GM21786 (cell line): ENCODE data around the gene SIGLEC6.
"Not testable (repeated sequence)": the region's sequence is repeated elsewhere in the genome, so short reads cannot be mapped to it uniquely, and the experiment has no call there.

Experiments used
- ATAC-seq: cut with Tn5 transposase; IDR thresholded peaks from one replicate; pipeline ENCODE4 v1.9.1; 2021; ENCODE audit not compliant: unreplicated experiment

SIGLEC6 gene

DNA sequence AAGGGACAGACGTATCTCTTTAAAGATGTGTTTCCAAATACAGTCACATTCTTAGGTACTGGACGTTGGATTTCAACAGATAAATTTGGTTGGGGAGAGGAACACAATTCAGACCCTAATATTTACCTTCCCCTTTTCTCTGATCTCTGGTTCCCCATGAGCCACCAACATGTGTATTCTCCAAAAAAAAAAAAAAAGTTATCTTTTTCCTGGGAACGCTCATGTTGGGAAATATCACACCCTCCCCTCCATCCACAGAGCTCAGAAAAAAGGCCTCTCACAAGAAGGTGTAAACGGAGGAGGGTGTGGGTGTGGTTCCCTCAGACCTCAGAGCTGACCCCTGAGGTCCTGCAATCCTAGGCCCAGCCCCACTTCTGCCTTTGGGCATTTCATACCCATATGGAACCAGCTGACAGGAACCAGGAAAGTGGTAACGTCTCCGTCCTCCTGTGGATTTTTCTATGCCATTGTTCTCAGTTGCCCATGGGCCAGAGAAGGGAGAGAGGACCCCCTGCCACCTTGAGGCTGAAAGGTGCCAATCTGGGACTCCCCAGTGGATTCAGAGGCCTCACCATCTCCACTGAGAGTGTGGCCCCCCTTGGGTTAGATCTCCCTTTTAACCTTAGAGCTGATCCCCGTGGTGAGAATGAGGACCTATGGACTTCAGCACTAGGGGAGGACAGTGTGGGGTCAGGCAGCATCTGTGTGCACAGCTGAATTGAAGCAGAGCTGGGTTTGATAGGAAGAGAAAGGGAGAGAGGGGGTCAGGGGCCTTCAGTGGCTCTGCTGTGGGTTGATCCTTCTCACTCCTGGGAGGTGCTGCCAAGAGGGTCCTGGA, 21.4 kb downstream of the SIGLEC6 start:
- ATAC-seq: no peak

GRCh38 chr19:51508059-51508733, 23.3 kb downstream of the SIGLEC6 start:
- ATAC-seq: no peak

DNA sequence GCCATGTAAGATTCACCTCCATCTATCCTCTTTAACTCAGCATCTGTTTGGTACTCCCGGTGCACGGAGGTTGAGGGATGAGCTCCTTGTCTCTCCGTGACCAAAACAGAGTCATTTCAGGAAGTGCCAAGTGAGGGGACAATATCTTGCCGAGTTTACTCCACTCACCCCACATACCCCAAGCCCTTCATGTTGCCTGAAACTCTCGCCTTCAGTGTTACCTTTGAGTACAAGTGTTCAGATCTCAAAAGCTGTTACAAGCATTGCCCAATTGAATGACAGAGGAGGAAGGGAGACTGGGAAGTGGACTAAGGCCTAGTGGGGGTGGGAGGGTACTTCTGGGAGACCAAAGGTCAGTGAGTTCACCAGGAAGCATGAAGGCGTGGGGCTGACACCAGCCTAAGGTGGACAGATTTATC, 23.8 kb downstream of the SIGLEC6 start:
- ATAC-seq: no peak

GRCh38 chr19:51507192-51507591, 24.3 kb downstream of the SIGLEC6 start:
- no peak for ATAC-seq

DNA sequence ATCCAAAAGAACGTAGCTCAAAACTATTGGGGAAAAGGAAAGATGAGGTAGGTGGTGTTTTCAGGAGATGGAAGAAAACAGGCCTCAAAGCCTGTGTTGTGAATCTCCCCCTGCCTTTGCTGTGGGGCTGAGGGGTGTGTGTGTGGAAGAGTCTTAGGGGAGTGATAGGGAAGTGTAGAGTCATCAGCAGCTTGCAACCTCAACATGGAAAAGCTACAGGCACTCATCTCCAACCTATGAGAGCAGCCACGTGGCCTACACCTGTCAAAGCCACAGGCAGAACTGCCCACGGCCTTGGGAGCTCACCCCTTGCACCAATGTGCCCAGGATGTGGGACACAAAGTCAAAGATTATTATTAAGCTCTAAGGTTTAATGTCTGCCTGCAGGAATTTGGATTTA, 25.6 kb downstream of the SIGLEC6 start:
- no peak for ATAC-seq

GRCh38 chr19:51503896-51504295, 27.6 kb downstream of the SIGLEC6 start:
- no peak for ATAC-seq

DNA sequence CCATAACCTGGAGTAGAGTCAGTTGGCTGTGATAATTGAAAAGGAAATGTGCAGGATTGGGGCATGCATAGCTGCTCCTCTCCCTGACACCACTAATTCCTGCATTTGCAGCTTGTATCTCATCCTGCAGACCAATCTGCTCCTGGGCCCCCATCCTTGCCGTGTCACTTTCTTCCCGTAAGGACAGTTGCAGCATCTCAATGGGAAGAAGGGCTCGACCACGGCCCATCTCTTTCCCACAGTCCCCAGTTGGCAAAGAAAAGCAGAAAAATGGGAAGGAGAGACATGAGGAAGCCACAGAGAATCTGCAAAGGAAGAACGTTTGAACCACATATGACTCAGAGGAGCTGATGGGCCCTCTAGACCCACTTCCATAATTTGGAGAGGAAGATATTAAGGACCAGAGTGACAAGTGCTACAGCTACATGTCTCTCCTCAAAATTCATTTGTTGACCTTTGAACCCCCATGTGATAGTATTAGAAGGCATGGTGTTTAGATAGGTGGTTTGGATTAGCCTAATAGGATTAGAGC, 28.1 kb downstream of the SIGLEC6 start:
- no peak for ATAC-seq

DNA sequence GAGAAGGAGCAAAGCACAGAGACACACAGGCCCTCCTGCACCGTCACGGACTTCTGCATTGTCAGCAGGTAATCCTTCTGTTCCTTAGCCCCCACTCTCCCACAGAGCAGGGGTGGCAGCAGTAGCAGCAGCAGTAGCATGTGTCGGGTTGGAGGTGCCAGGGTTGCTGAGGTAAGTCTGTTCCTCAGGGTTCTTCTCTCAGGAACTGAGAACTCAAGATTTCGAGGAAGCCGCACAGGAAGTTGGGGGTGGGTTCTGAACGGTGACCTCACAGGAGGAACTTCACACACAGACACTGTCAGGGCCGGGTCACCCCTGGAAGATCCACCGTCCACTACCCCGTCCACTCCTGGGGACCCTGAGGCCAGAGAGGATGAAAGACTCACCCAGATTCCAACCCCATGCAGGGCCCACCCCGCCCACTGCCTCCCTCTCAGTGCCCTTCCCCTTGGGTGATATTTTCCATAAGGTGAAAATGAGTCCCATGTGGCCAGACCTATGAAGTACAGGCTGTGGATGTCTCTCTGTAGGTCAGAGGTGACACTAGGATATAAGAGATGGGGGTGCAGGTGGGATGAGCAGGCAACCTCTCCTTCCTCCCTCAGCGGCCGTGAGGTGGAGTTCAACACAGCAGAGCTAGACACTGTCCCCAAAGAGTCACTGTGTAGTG, 29.7 kb downstream of the SIGLEC6 start, which contains the start of gene SIGLEC12:
TSS of gene SIGLEC12 (minus strand) at position 207 of the 670 bp plus-strand sequence. CDS start at position 140, 67 bp downstream.
- no peak for ATAC-seq

GRCh38 chr19:51500931-51501330, 30.5 kb downstream of the SIGLEC6 start:
- not testable (repeated sequence) for ATAC-seq

DNA sequence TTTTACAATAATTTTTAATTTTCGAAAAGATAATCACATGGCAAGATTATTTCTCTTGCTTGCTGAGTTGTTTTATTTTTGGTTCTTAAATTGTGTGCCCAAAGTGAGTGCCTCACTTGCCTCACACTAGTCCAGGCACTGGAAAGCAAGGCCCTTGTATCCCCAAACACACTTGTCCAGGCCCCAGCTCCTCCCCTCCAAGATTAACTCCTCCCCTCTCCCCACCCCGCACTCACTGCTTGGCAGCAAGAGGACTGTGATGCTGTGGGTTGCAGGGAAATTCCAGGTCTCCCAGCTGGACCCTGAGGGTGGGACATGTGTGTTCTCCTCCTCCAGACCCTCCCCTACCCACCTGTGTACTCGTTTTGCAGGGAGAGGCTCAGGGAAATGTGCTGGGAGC, 33.8 kb downstream of the SIGLEC6 start:
- no peak for ATAC-seq

- ATAC-seq: no peak
Observed at GRCh38 chr19:51493776-51494175, 37.7 kb downstream of the SIGLEC6 start.

GRCh38 chr19:51491586-51491985, 39.9 kb downstream of the SIGLEC6 start:
- no peak for ATAC-seq

DNA sequence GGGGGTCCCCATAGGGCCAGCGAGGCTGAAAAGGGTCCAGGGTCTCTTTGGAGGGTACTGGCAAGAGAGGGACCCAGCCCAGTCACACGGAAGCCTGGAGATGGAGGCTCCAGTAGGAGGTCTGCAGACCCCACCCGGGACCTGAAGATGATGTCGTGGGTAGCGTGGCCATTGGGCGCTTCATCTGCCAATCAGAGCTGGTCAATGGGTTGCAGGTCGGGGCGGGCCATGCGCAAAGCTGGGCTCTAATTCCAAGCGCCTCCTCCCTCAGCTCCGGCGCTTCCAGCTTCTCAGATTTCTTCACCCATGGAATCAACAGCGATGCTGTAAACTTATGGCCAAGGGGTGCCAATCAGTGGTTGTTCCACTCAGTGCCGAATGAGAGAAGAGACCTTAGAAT, 40.8 kb downstream of the SIGLEC6 start:
- ATAC-seq: no peak

DNA sequence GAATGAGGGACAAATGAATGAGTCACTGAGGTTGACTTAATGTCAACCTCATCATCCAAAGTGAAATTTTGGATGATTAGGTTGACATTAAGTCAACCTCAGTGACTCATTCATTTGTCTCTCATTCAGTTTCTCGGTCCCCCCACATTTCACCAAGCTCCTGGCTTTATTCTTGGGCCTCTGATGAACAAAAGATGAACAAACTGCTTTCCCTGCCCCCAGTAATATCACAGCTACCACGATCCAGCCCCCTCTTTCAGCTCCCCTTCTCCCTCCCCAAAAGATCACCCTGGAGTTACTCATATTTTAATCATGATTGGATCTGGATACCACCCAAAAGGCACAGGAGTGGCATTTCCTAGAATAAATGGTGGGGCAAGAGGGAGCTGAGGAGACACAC, 42.4 kb downstream of the SIGLEC6 start:
- no peak for ATAC-seq

- no peak for ATAC-seq
Observed at GRCh38 chr19:51488491-51488890, 43.0 kb downstream of the SIGLEC6 start.

DNA sequence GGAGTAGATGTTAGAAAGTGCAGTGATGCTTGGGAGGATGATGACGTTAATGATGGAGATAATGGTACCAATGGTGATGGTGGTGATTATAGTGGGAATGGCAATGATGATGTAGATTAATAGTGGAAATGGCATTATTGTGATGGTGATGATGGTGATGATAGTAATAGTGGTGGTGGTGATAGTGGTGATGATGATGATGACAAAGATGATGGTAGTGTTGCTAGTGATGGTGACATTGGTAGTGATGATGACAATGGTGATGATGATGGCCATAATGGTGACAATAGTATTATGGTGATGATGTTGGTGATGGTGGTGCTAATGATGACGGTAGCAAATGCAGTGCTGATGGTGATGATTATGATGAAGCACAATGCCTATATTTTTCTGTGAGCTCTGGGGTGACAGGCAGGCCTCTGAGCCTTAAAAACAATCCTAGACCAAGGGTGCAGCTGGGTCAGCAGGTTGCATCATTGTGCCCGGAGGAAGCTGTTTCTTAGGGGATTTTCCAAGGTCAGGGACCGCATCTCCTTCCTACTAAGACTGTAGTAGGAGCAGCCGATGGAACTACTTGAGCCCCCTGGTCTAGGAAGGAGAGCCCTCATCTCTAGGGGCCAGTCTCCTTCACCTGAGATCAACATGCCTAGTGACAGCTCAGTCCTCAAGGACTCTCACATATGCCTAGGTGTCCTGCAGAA, 45.4 kb downstream of the SIGLEC6 start:
- no peak for ATAC-seq

DNA sequence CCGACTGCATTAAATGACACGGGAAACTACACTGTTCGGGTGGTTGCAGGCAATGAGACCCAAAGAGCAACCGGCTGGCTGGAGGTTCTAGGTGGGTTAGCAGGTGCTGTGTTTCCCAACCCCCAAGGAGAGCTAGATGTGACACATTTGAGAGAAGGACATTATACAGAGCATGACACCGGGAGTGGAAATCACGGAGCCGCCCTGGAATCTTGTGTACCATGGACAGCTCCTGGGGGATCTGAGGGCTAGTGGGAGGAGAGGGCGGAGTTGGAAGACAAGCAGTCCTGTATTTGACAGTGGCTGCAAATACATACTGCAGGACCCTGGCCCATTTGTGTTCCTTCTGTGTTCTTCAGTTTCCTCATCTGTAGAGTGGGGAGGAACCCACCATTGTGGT, 50.9 kb downstream of the SIGLEC6 start:
- no peak for ATAC-seq

DNA sequence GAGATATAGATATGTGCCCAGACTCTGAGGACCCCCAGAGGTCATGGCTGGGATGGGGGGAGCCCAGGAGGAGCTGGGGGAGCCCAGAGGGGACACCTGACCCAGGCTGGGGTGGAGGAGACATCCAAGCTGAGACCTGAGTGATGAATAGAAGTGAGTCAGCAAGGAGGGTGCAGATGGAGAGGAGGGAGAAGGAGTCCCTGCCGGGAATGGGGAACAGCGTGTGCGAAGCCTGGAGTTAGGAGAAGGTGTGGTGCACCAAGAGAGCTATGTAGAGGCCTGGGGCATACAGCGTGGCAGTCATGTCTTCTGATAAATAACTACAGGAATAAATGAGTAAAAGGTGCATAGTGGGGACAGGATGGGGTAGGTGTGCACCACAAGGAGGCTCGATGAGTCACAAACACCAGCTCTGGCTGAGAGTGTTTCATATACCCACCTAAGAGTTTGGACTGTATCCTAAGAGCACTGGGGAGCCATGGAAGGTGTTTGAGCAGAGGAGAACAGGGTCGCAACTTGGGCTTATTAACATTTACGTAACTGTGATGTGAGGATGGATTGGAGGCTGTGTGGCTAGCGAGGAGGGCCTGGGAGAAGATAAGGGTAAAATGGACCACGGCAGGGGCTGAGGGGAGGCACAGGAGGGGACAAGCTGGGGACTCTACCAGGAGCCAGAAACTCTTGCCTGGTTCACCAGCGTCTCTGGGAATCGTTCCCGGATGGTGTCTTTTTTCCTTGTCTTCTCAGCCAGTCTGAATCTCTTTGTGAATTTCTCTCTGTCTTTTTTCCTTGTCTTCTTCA, 51.7 kb downstream of the SIGLEC6 start:
- ATAC-seq: no peak

- ATAC-seq: no peak
Observed at GRCh38 chr19:51478381-51479234, 52.9 kb downstream of the SIGLEC6 start, which contains the start of gene CEACAM18. Gene CEACAM18, plus strand, starts transcription at chr19:51478539.
